SH-SY5Y (cell line): ENCODE data around the gene CUBN.

Source experiments
- GATA2 ChIP-seq: IDR thresholded peaks from 2 replicates; pipeline ENCODE4 v1.6.1; 2011; ENCODE audit warnings: mild to moderate bottlenecking, low read depth, low read length
- GATA3 ChIP-seq: IDR thresholded peaks from 2 replicates; pipeline ENCODE4 v1.6.1; 2011; ENCODE audit warnings: low read depth, mild to moderate bottlenecking, low read length, moderate library complexity

DNA sequence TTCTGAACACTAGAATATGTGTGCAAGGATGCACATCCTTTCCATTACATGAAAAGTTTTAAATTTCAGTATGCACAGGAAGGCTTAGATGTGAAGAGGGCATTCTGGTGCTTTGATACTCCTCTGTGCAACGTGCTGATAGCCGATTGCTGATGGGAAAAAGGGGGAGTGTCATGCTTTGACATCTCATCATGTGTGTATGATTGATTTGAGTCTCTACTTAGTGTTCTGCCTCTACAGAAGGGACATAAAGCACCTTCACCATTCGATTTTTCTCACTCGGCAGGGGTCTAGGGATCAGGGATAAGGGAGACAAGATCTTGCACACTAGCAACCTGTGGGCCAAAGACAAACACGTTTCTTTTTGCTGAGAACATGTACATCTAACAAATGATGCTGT is 197.7 kb downstream of the CUBN start:
- no peak for TF ChIP-seq GATA2
- TF ChIP-seq GATA3: no peak
